H1 (cell line): Measurements from ENCODE around the gene COBLL1. TPM values are rescaled to one million over a fixed set of nuclear protein-coding genes. Genes with fewer than 3 reads are reported as not detected.

Source experiments
- CBX8 ChIP-seq: fragments of 300-800, 300-1000 bp; sonication (generic); IDR thresholded peaks from 2 replicates; pipeline ENCODE4 v1.7.1; 2016; ENCODE audit warnings: low read depth, low read length, borderline replicate concordance
- SUZ12 ChIP-seq: fragments of 200-600 bp; sonication (generic); IDR thresholded peaks from 2 replicates; pipeline ENCODE4 v1.6.1; 2012; ENCODE audit warnings: mild to moderate bottlenecking, inconsistent platforms, low read length, moderate library complexity, mixed read lengths
- polyA plus RNA-seq, 7 experiments: library from polyadenylated mRNA; depleted of rRNA in 3 of 7; stranded (reverse) in 5 of 7; unstranded in 2 of 7; fragments of >200 nt in 5 of 7; fragments of 200-250 nt in 2 of 7; gene quantifications; 1 replicate in 5 of 7; 2 replicates in 1 of 7; 4 replicates in 1 of 7; pipeline versions ENCODE4 v1.2.1 to v1.2.3, GENCODE V29; 2011 to 2013; ENCODE audit warnings: missing spikeins in 2 of 7, mixed read lengths in 2 of 7
- total RNA-seq: library from RNA; stranded (reverse); fragmentation: NEBNext Ultra II Directional; extraction: Animal tissue kit (Norgen Biotek cat#: 25700); gene quantifications from 2 replicates; pipeline ENCODE4 v1.2.1, GENCODE V29; 2021

Gene COBLL1
- total and polyA plus RNA-seq, 2 of the 8 experiments (the other 6 are each of a cell fraction or from before 2014, with no cell fraction given) = 2.2 to 6.2 TPM

DNA sequence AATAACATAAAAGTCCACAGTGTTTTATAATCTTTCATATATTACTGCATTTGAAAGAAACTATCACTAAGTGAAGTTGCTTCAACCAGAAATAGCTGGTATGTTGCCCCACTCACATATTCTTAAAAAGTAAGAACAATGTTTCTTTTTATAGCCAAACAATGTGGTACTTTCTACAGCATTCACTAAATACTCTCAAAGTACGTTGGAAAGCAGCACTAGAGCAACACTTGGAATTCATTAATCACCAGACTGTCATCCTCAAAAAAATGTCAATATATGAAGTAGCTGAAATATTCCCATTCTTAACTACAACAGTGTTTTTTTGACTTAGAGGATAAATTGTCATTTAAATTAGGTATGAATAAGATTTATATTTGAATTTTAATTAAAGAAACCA is 32.8 kb downstream of the COBLL1 start (continued):
- TF ChIP-seq CBX8 = no peak
- TF ChIP-seq SUZ12 = no peak
- TF ChIP-seq, all 59 proteins: peak for 0
